Endothelial cell of umbilical vein (primary cell): ENCODE results near the gene FHOD3. TPM values are rescaled to one million over a fixed set of nuclear protein-coding genes. Genes with fewer than 3 reads are reported as not detected.

Source experiments
- BruUV-seq: library from RNA; stranded (reverse); fragments of 400-500 nt; replicated peaks from 2 replicates; lab custom pipeline; 2021; lab: Mats Ljungman, UMichigan
- CTCF ChIA-PET: fragments of 300-600, 350-600 bp; sonication (Branson Sonifier 250); formaldehyde crosslinking; loops from one replicate; lab custom pipeline; 2021; ENCODE audit warnings: antibody characterized with exemption, inconsistent platforms; lab: Charles Lee
- POLR2A ChIA-PET: fragments of 300-600, 350-600 bp; sonication (Branson Sonifier 250); formaldehyde crosslinking; loops from one replicate; lab custom pipeline; 2021; ENCODE audit warnings: antibody characterized with exemption, inconsistent platforms; lab: Charles Lee
- DNase-seq: peaks from one replicate; pipeline ENCODE4 v3.0.0-alpha.2; 2011; ENCODE audit warnings: low read depth, low spot score
- FAIRE-seq: peaks from 2 replicates; lab custom pipeline; 2011; peaks lifted over from hg19 to GRCh38; lab: Jason Lieb, UNC
- H2AFZ ChIP-seq: 2 replicates; pipeline ENCODE4 v1.6.0; 2012; ENCODE audit warnings: low read depth, low read length, control low read depth, inconsistent platforms
- H3K27ac ChIP-seq: 2 replicates; pipeline ENCODE4 v1.5.1; 2011; ENCODE audit warnings: low read depth, mild to moderate bottlenecking, control low read depth, low read length, moderate library complexity; ENCODE audit not compliant: insufficient read depth
- H3K27me3 ChIP-seq, 2 experiments: 2 replicates each; pipeline versions ENCODE4 v1.6.0 to v1.6.1; 2011; ENCODE audit warnings: low read length in 2 of 2, mixed read lengths in 1 of 2; ENCODE audit not compliant: control insufficient read depth in 2 of 2, insufficient read depth in 2 of 2
- H3K36me3 ChIP-seq, 2 experiments: 2 replicates in 1 of 2; 3 replicates in 1 of 2; pipeline ENCODE4 v1.5.1; 2011; ENCODE audit warnings: low read length in 2 of 2, mild to moderate bottlenecking in 1 of 2, moderate library complexity in 1 of 2; ENCODE audit not compliant: control insufficient read depth in 2 of 2, insufficient read depth in 2 of 2; ENCODE audit errors: extremely low read depth in 1 of 2
- H3K4me1 ChIP-seq: 3 replicates; pipeline ENCODE4 v1.5.1; 2011; ENCODE audit warnings: mild to moderate bottlenecking, low read length; ENCODE audit not compliant: control insufficient read depth, insufficient read depth; ENCODE audit errors: extremely low read depth
- H3K4me2 ChIP-seq: 2 replicates; pipeline ENCODE4 v1.6.1; 2011; ENCODE audit warnings: low read length, control low read depth, mixed read lengths; ENCODE audit not compliant: insufficient read depth
- H3K4me3 ChIP-seq, 3 experiments: fragments of 200-600 bp in 1 of 3; sonication (generic), shearing (Covaris generic) in 1 of 3; replicated peaks in 1 of 3; 2 replicates each; pipeline ENCODE4 v1.5.1; 2011 to 2016; ENCODE audit warnings: control low read depth in 3 of 3, low read length in 3 of 3, mild to moderate bottlenecking in 2 of 3, inconsistent platforms in 1 of 3, low read depth in 1 of 3, moderate library complexity in 1 of 3; ENCODE audit not compliant: insufficient read depth in 1 of 3
- H3K79me2 ChIP-seq: 2 replicates; pipeline ENCODE4 v1.6.0; 2012; ENCODE audit warnings: low read length, inconsistent platforms; ENCODE audit not compliant: control insufficient read depth, insufficient read depth
- H3K9ac ChIP-seq: replicated peaks from 2 replicates; pipeline ENCODE3; 2011; ENCODE audit warnings: low read length, control low read depth; ENCODE audit not compliant: insufficient read depth; ENCODE audit errors: extremely low read depth
- H3K9me1 ChIP-seq: replicated peaks from 3 replicates; pipeline ENCODE4 v1.6.0; 2011; ENCODE audit warnings: mild to moderate bottlenecking, low read length; ENCODE audit not compliant: control insufficient read depth, insufficient read depth; ENCODE audit errors: extremely low read depth
- H3K9me3 ChIP-seq: replicated peaks from 2 replicates; pipeline ENCODE4 v1.5.1; 2012; ENCODE audit warnings: low read length, inconsistent platforms; ENCODE audit not compliant: control insufficient read depth, insufficient read depth
- H4K20me1 ChIP-seq: replicated peaks from 2 replicates; pipeline ENCODE3; 2011; ENCODE audit warnings: mild to moderate bottlenecking, low read length; ENCODE audit not compliant: control insufficient read depth, insufficient read depth; ENCODE audit errors: extremely low read depth
- EZH2 ChIP-seq: IDR thresholded peaks from 2 replicates; pipeline ENCODE4 v1.6.1; 2012; ENCODE audit warnings: borderline replicate concordance, low read depth, mild to moderate bottlenecking, moderate library complexity, low read length, inconsistent platforms; ENCODE audit not compliant: severe bottlenecking
- FOS ChIP-seq: IDR thresholded peaks from 2 replicates; pipeline ENCODE4 v1.6.1; 2011; ENCODE audit warnings: mild to moderate bottlenecking, low read length, moderate library complexity, borderline replicate concordance; ENCODE audit not compliant: insufficient read depth
- GATA2 ChIP-seq: IDR thresholded peaks from 2 replicates; pipeline ENCODE4 v1.7.0; 2011; ENCODE audit warnings: low read depth, mild to moderate bottlenecking, moderate library complexity, mixed read lengths, low read length; ENCODE audit not compliant: insufficient read length, insufficient read depth
- JUN ChIP-seq: IDR thresholded peaks from 2 replicates; pipeline ENCODE4 v1.6.1; 2011; ENCODE audit warnings: borderline replicate concordance, low read depth; ENCODE audit not compliant: insufficient read length, insufficient read depth
- MYC ChIP-seq: IDR thresholded peaks from one replicate; pipeline ENCODE4 v1.6.1; 2011; ENCODE audit warnings: mild to moderate bottlenecking, low read depth, low read length
- POLR2A ChIP-seq: IDR thresholded peaks from 2 replicates; pipeline ENCODE4 v1.6.1; 2012; ENCODE audit warnings: low read depth, mild to moderate bottlenecking, control low read depth, low read length
- POLR2AphosphoS5 ChIP-seq: IDR thresholded peaks from 2 replicates; pipeline ENCODE4 v1.6.1; 2012; ENCODE audit warnings: low read depth, mild to moderate bottlenecking, control low read depth, low read length, moderate library complexity; ENCODE audit not compliant: insufficient read depth
- dilution Hi-C: fragments of 300-500 bp; cut with MboI; formaldehyde crosslinking; loops from one replicate; pipeline ENCODE4 v1.15.0; 2019; ENCODE audit warnings: low sequenced_read_pairs; ENCODE audit not compliant: extremely low pct_ligation_motif_present
- intact Hi-C: fragments of 100-400 bp; cut with micrococcal nuclease; formaldehyde crosslinking; loops from one replicate; pipeline ENCODE4 v1.10.0; 2022
- polyA plus RNA-seq, 4 experiments: library from polyadenylated mRNA; depleted of rRNA in 3 of 4; stranded (reverse) in 3 of 4; unstranded in 1 of 4; fragments of >200 nt; gene quantifications; 2 replicates each; pipeline versions ENCODE4 v1.2.1 to v1.2.3, GENCODE V29; 2011 to 2012; ENCODE audit warnings: missing spikeins in 1 of 4
- total RNA-seq: library from RNA; stranded (reverse); gene quantifications from 2 replicates; pipeline ENCODE4 v1.2.3, GENCODE V29; 2021
- TF ChIP-seq, protein P1 (sequence below), 2 donors: IDR thresholded peaks; 1 replicate in 1 of 2; 2 replicates in 1 of 2; pipeline ENCODE4 v1.5.1; 2011; ENCODE audit warnings: low read length in 2 of 2, mild to moderate bottlenecking in 2 of 2, moderate library complexity in 2 of 2, control low read depth in 1 of 2, inconsistent platforms in 1 of 2, low read depth in 1 of 2; ENCODE audit not compliant: insufficient read depth in 1 of 2; ENCODE audit errors: extremely low read depth in 1 of 2
- TF ChIP-seq, protein P2 (sequence below): IDR thresholded peaks from 2 replicates; pipeline ENCODE4 v1.6.1; 2011; ENCODE audit not compliant: insufficient read depth, insufficient read length

FHOD3 gene
- total and polyA plus RNA-seq, 2 donors (not counting 3 experiments of a cell fraction or from before 2014, with no cell fraction given): 0.06 to 1.5 TPM

DNA sequence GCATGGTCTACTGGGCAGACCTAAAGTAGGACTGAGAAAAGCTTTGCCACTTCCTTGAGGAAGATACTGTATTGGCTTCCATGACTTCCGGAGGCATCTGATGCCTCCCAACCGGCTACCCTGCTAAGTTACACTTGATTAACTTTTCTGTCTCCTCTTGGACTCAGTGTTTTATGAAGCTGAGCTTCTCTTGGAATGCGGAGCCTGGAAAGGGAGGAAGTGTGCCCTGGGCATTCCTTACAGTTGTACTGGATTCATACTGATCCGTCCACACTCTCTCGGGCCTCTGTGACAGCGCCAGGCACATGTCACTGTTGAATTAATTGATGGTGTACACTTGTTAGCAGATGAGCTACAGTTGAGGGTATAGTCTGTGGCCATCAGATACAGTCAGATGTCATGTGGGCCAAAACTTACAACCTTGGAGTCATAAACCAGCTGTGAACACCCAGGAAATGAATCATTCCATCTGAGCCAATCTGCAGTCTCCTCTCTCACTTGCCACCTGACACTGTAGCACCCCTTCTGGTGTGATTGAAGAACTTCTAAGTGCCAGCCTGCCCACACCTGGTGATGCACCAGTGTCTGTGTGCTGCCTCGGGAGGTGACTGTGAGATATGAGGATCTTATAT lies 122.5 kb downstream of the FHOD3 start:
- dilution Hi-C loops (no loop called here), intact Hi-C loops (no loop called here)
- no peak for DNase-seq
- Histone ChIP-seq H3K9me3 (no peaks in the 10 kb centered on the region), H3K79me2 (no peaks in the 10 kb centered on the region), H3K4me1 (no peaks in the 10 kb centered on the region), H3K27ac (no peak overlapping the region), H2AFZ (no peak overlapping the region), H3K9ac (no peak overlapping the region), H3K4me3 (no peak overlapping the region), H3K27me3 (no peaks in the 10 kb centered on the region), H3K9me1 (no peaks in the 10 kb centered on the region), H3K4me2 (no peak overlapping the region), H3K36me3 (no peaks in the 10 kb centered on the region), H4K20me1 (no peaks in the 10 kb centered on the region)
- no TSS peak for BruUV-seq
- no peak for FAIRE-seq
- ChIA-PET POLR2A (no interaction called here), CTCF (interaction anchor here (1.3 to 2.3 kb wide), 3 partner anchors 8 to 18 kb away, joined by 3 to 8 read pairs (median 4); no protein-coding TSS in a partner anchor)
- TF ChIP-seq EZH2 (no peak), MYC (no peak), POLR2AphosphoS5 (no peak), FOS (no peak), POLR2A (no peak), GATA2 (no peak), JUN (no peak)
- TF ChIP-seq, protein P1, sequence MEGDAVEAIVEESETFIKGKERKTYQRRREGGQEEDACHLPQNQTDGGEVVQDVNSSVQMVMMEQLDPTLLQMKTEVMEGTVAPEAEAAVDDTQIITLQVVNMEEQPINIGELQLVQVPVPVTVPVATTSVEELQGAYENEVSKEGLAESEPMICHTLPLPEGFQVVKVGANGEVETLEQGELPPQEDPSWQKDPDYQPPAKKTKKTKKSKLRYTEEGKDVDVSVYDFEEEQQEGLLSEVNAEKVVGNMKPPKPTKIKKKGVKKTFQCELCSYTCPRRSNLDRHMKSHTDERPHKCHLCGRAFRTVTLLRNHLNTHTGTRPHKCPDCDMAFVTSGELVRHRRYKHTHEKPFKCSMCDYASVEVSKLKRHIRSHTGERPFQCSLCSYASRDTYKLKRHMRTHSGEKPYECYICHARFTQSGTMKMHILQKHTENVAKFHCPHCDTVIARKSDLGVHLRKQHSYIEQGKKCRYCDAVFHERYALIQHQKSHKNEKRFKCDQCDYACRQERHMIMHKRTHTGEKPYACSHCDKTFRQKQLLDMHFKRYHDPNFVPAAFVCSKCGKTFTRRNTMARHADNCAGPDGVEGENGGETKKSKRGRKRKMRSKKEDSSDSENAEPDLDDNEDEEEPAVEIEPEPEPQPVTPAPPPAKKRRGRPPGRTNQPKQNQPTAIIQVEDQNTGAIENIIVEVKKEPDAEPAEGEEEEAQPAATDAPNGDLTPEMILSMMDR (IDR thresholded peaks at IDR 0.05; ENCODE audit: extremely low read depth in 1 of 2, insufficient read depth in 1 of 2, low read depth in 1 of 2, low read length in 2 of 2): no peak
- TF ChIP-seq, protein P2, sequence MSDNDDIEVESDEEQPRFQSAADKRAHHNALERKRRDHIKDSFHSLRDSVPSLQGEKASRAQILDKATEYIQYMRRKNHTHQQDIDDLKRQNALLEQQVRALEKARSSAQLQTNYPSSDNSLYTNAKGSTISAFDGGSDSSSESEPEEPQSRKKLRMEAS: no peak
